Heart right ventricle (tissue), 16 donors: ENCODE data around the gene AKT1S1. TPM values are rescaled to one million over a fixed set of nuclear protein-coding genes. Genes with fewer than 3 reads are reported as not detected.

Source experiments
- ATAC-seq, 8 donors: fragments of 200-7000 bp; cut with Tn5 transposase; one replicate each; pipeline ENCODE4 v1.9.1; 2020; ENCODE audit warnings: mild to moderate bottlenecking in 8 of 8, moderate library complexity in 8 of 8, moderate number of reproducible peaks in 1 of 8
- DNase-seq, 2 donors: peaks; one replicate each; pipeline ENCODE4 v3.0.0-alpha.2; 2020
- H3K27ac ChIP-seq, 10 donors: fragments of 200-600 bp; sonication (generic) in 2 of 10; one replicate each; pipeline versions ENCODE4 v1.5.0 to v1.8.0; 2020 to 2022; ENCODE audit warnings: mild to moderate bottlenecking in 3 of 10
- H3K27me3 ChIP-seq, 7 donors: fragments of 200-600 bp; one replicate each; pipeline ENCODE4 v1.8.0; 2021 to 2022; ENCODE audit warnings: mild to moderate bottlenecking in 2 of 7
- H3K36me3 ChIP-seq, 9 donors: fragments of 200-600 bp; sonication (generic) in 1 of 9; one replicate each; pipeline versions ENCODE4 v1.5.0 to v1.8.0; 2020 to 2022; ENCODE audit warnings: mild to moderate bottlenecking in 2 of 9
- H3K4me1 ChIP-seq, 9 donors: fragments of 200-600 bp; sonication (generic) in 1 of 9; one replicate each; pipeline versions ENCODE4 v1.5.0 to v1.8.0; 2020 to 2022; ENCODE audit warnings: mild to moderate bottlenecking in 4 of 9
- H3K4me3 ChIP-seq, 10 donors: fragments of 200-600 bp; sonication (generic) in 2 of 10; one replicate each; pipeline versions ENCODE4 v1.5.0 to v1.8.0; 2020 to 2022; ENCODE audit warnings: mild to moderate bottlenecking in 7 of 10, moderate library complexity in 2 of 10
- H3K9me3 ChIP-seq, 11 donors: fragments of 200-600 bp in 10 of 11; sonication (generic) in 2 of 11; one replicate each; pipeline versions ENCODE4 v1.5.0 to v1.8.0; 2013 to 2022; ENCODE audit warnings: mild to moderate bottlenecking in 2 of 11, control low read depth in 1 of 11, moderate library complexity in 1 of 11
- WGBS, 2 donors: extraction: QIAGEN DNeasy Blood & Tissue Kit; methylation state at CpG; one replicate each; pipeline ENCODE4 v1.1.7; 2013; ENCODE audit warnings: inconsistent platforms in 1 of 2; 5-methylcytosine and 5-hydroxymethylcytosine counted together
- intact Hi-C, 10 donors: fragments of 100-400 bp; cut with DNase I; formaldehyde crosslinking; loops; one replicate each; pipeline versions ENCODE4 v1.11.1 to v1.14.2; 2022
- polyA plus RNA-seq, 2 donors: library from polyadenylated mRNA; stranded (reverse); fragments of 200-250 nt; gene quantifications; one replicate each; pipeline ENCODE4 v1.2.3, GENCODE V29; 2013
- total RNA-seq, 10 donors: library from RNA; stranded (reverse); fragmentation: NEBNext Ultra II Directional in 3 of 10; extraction: Animal tissue kit (Norgen Biotek cat#: 25700) in 3 of 10; gene quantifications; one replicate each; pipeline versions ENCODE4 v1.2.1 to v1.2.4, GENCODE V29; 2021 to 2023
- TF ChIP-seq, protein P1 (sequence below), 9 donors: fragments of 200-600 bp; sonication (generic) in 2 of 9; IDR thresholded peaks; one replicate each; pipeline versions ENCODE4 v1.5.0 to v1.8.0; 2021 to 2022; ENCODE audit warnings: antibody characterized with exemption in 9 of 9, mild to moderate bottlenecking in 5 of 9, moderate library complexity in 1 of 9
- donor health status: Arrhythmogenic right ventricular cardiomyopathy.
- donor health status: ischemic (EF 13 %, LVEDD 7.1; RV severe dilation, severe dysfunction).
- donor health status: healthy with polysubstance abuse.
- donor health status: DM: no; HTN: yes; CAD: no.
- donor health status: DM: no; HTN: no; CAD: no.
- donor health status: ischemic (EF 25% LVEDD 6.9; RV normal size, moderate dysfunction).
- donor health status: ischemic (EF 25% LVEDD 5.7; RV mildly dilated, moderate dysfunction).
- donor health status: healthy.
- donor health status: DM: yes; HTN: yes; CAD: no.
- donor health status: Ischemic cardiomyopathy.
- donor health status: ischemic (EF 35%, LVEDD 5.7; RV mildly dilated, moderate dysfunction).
- donor health status: nonischemic (EF 11% LVEDD 7.7; RV severe dilation, severe dysfunction).
- donor health status: DM: yes; HTN: yes; CAD: no.
- donor health status: PGD.
- donor health status: ischemic (EF 29% LVEDD 5.4; RV normal size, mild dysfunction).
- donor health status: nonischemic (EF 23%, LVEDD 6.1; RV moderate dilation, normal function).

Gene AKT1S1
- total and polyA plus RNA-seq, 12 donors, result 26.0 to 51.9 (median 32.8) TPM

DNA sequence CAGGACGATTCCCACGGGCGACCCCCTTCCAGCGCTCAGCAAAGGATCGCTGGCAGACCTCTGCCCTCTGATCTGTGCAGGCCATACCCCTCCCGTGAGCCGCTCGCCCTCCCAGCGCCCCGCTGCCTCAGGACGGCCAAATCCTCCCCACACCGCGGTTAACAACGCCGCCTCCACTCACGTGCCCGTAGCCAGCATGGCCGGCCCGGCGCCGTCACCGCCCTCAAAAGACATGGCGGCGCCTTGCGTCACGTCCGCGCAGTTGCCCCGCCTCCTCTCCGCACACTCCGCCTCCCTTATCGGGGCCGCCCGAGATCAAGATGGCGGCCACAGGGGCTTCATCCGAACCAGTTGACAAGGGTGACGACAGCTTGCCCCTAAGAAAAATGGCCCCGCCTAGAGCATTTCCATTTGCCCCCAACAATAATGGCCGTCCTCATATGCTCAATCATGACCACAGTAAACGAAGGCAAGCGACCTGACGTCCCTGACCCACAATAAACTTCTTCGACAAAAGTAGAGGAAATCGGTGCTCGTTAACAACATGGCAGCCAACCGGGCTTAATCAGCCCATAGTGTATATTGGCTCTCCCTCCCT, 634 bp downstream of the AKT1S1 start:
- Histone ChIP-seq H3K4me3 (peak overlapping the region; percentile 61 to 95 (median 81)), H3K4me1 (peaks cover 9 to 36% (median 26%) of the 10 kb centered on the region in 9 donors), H3K27ac (peak overlapping the region; percentile 91 to 99 (median 98)), H3K9me3 (no peaks in the 10 kb centered on the region), H3K36me3 (peaks cover 0 to 44% (median 27%) of the 10 kb centered on the region in 9 donors), H3K27me3 (no peaks in the 10 kb centered on the region)
- peak; percentile 78 to 88 (median 82) for ATAC-seq
- intact Hi-C loops, result loop anchor here in 4 of 10 donors (1.0 to 5.0 kb wide), 7 partner anchors 26 to 379 kb away; partner anchors contain the start of genes AP2A1 (in 2 of the 4), FUZ (in 2 of the 4), ATF5 (in 1 of the 4) and NUP62 (in 1 of the 4)
- 1% methylated on average over 46 of the region's 46 CpGs for WGBS, 2 donors
- peak; percentile 98 for DNase-seq
- TF ChIP-seq, protein P1, sequence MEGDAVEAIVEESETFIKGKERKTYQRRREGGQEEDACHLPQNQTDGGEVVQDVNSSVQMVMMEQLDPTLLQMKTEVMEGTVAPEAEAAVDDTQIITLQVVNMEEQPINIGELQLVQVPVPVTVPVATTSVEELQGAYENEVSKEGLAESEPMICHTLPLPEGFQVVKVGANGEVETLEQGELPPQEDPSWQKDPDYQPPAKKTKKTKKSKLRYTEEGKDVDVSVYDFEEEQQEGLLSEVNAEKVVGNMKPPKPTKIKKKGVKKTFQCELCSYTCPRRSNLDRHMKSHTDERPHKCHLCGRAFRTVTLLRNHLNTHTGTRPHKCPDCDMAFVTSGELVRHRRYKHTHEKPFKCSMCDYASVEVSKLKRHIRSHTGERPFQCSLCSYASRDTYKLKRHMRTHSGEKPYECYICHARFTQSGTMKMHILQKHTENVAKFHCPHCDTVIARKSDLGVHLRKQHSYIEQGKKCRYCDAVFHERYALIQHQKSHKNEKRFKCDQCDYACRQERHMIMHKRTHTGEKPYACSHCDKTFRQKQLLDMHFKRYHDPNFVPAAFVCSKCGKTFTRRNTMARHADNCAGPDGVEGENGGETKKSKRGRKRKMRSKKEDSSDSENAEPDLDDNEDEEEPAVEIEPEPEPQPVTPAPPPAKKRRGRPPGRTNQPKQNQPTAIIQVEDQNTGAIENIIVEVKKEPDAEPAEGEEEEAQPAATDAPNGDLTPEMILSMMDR (IDR thresholded peaks at IDR 0.05), result no peak

DNA sequence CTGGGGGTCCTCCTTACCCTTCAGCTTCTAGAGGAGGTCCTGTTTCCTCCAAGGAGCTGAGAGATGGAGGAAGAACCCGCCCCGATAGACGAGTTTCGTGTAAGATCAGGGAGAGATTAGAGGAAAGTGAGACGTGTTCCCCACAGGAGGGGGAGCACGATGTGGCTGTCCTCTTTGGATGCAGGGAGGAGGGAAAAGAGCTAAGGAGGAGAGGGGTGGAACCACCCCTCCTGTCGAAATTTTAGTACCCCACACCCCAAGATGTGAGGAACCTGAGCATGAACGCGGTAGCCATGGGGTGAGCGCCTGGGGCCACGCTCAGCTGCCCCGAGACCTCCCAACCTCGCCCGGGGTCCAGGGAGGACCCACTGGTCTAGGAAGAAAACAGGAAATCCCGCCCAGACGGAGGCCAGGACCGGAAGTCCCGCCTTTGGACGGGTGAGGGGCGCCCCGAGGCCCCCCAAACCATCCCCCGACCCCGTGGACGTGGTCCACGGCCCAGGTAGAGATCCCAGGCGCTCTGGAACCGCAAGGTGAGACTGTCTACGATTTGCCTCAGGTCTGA, 1.2 kb downstream of the AKT1S1 start:
- Histone ChIP-seq H3K27ac (peak overlapping the region; percentile 91 to 99 (median 98)), H3K36me3 (peaks cover 0 to 44% (median 25%) of the 10 kb centered on the region in 9 donors), H3K27me3 (no peaks in the 10 kb centered on the region), H3K4me1 (peaks cover 9 to 36% (median 26%) of the 10 kb centered on the region in 9 donors), H3K9me3 (no peaks in the 10 kb centered on the region), H3K4me3 (peak overlapping the region; percentile 61 to 95 (median 81))
- intact Hi-C loops, result loop anchor here in 4 of 10 donors (1.0 to 5.0 kb wide), 7 partner anchors 25 to 379 kb away; partner anchors contain the start of genes AP2A1 (in 2 of the 4), ATF5 (in 1 of the 4), FUZ (in 1 of the 4) and NUP62 (in 1 of the 4)
- WGBS, 2 donors, result 1% methylated on average over 28 of the region's 28 CpGs
- TF ChIP-seq, protein P1 (IDR thresholded peaks at IDR 0.05), result no peak
- DNase-seq, result peak; percentile 72 to 74
- peak in 6 of 8 donors; percentile 7 to 26 (median 10) for ATAC-seq

DNA sequence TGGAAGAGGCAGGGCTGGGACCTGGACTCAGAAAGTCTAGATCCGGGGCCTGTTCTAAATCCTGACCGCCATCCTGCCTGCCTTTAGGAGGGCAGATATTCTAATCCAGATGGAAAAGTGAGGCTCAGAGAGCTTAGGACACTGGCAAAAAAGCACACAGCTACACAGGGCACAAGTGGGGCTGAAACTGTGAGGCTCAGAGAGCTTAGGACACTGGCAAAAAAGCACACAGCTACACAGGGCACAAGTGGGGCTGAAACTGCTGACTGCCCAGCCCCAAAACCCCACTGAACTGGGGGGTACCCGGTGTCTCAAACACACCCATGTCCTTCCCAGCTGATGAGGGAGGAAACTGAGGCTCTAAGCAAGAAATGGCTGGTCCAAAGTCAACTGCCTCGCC, 2.0 kb downstream of the AKT1S1 start:
- WGBS, 2 donors, result 83 to 86% methylated on average over 4 of the region's 4 CpGs
- H3K27me3 ChIP-seq, result no peaks in the 10 kb centered on the region
- intact Hi-C loops, result loop anchor here in 3 of 10 donors (5.0 kb wide), 3 partner anchors 108 to 378 kb away; partner anchors contain the start of genes AP2A1 (in 2 of the 3), PRMT1 (in 1 of the 3) and RPS11 (in 1 of the 3)
- peak overlapping the region in 8 of 10 donors; percentile 61 to 89 (median 78) for H3K4me3 ChIP-seq
- H3K9me3 ChIP-seq, result no peaks in the 10 kb centered on the region
- H3K36me3 ChIP-seq, result peaks cover 0 to 42% (median 18%) of the 10 kb centered on the region in 9 donors
- ATAC-seq (no peak), DNase-seq (no peak)
- peak overlapping the region in 7 of 10 donors; percentile 91 to 99 (median 98) for H3K27ac ChIP-seq
- peaks cover 9 to 43% (median 31%) of the 10 kb centered on the region in 9 donors for H3K4me1 ChIP-seq
- TF ChIP-seq, protein P1 (IDR thresholded peaks at IDR 0.05), result no peak

DNA sequence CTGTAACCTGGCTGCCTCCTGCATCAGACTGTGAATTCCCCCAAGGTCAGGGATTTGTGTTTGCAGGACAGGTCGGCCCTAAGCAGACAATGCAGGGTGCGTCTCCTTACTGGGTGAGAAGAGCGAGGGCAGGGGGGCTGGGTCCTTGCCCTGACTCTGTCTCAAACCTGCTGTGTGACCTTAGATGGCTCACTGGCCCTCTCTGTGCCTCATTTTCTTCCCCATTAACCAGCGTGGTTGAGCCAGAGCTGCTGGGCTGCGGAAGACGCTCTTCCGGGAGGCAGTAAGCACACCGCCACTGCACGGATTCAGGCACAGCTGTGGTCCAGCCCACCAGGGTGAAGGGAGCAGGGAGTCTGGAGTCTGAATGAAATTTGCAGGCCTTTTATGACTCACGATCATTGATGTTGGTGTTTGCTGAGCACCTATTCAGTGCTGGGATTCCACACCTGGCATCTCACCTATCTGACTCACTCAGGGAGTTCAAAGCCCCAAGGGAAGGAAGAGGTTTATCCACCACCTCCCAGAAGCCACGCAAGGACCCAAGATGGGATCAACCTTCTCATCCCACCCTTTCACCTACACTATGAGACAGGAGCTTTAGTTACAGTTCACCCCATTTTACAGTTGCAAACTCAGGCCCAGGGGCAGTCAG, 2.5 kb downstream of the AKT1S1 start:
- peaks cover 0 to 37% (median 14%) of the 10 kb centered on the region in 9 donors for H3K36me3 ChIP-seq
- peaks cover 12 to 48% (median 35%) of the 10 kb centered on the region in 9 donors for H3K4me1 ChIP-seq
- 93 to 96% methylated on average over 11 of the region's 11 CpGs for WGBS, 2 donors
- H3K27me3 ChIP-seq, result no peaks in the 10 kb centered on the region
- TF ChIP-seq, protein P1 (IDR thresholded peaks at IDR 0.05), result no peak
- H3K4me3 ChIP-seq, result no peak overlapping the region
- no peaks in the 10 kb centered on the region for H3K9me3 ChIP-seq
- DNase-seq (no peak), ATAC-seq (no peak)
- intact Hi-C loops, result loop anchor here in 3 of 10 donors (5.0 kb wide), 3 partner anchors 107 to 377 kb away; partner anchors contain the start of genes AP2A1 (in 2 of the 3), PRMT1 (in 1 of the 3) and RPS11 (in 1 of the 3)
- H3K27ac ChIP-seq, result peak overlapping the region in 1 of 10 donors; percentile 98
